ENCODE data around the gene PDE4D.

Gene PDE4D

DNA sequence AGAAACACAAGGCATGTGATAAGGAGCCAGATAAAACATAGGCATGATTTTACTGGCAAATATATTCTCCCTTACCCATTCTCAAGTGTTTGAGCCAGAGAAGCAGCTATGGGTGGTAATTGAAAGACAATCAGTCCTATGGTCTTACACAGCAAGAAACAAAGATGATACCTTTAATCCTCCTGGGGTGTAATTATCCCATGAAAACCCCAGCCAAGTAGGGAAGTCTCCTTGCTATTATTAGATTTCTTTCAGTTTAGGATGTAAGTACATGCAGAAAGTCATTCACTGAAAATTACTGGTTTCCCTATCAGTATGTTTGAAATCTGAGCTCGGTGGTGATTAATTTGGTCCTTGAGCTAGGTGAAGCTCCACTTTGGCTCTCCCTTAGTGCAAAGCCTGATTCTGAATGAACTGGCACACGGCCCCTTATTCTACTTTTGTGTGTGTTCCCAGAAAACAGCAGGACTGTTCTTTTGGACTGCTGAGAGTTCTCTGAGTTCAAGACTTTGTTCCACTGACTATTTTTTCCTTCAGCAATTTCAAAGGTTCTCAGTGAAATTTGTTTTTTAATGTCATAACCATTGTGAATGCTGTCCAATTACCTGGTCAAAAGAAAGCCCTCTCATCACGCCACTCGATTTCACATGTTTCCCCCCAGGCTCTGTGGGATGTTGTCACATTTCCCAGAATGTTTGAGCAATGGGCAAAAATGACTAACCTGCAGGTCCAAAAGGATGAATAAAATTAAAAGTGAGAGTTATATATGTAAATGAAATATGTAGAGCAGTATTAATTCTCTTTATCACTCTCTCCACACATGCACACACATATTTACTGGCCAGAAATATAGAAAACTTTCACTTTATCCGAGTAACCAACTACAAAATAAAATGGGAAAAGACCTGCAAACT, 967.6 kb downstream of the PDE4D start:
- DNase-seq (ENCODE audit: low spot score) = no peak

DNA sequence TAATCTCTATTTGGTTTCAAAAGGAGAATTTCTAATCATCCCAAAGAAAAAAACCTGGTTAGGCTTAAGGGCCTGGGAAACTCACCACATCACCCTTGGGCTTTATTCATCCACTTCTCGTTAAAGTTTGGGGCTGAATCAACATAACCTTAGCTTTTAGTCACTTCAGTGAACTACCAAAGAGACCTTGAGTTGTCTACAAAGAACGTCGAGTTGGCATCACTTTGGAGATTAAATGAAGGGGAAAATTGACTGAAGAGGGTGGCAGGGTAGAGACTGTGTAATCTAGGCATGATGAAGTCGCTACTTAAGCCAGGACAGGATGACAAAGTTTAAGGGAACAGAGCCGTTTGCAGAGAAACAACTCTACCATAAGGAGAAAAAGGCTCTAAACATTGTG, 969.2 kb downstream of the PDE4D start:
- no peak for DNase-seq (ENCODE audit: low spot score)

DNA sequence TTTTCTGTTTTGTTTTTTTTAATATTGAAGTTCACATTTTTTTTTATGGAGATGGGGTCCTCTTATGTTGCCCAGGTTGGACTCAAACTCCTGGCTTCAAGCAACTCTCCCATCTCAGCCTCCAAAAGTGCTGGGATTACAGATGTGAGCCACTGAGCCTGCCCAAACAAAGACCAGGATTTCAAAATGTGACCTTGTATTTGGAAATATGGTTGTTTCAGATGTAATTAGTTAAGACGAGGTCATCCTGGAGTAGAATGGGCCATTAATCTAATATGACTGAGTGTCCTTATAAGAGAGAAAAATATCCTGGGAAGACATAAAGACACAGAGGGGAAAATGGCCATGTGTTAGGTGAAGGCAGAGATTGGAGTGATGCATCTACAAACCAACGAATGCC, 970.2 kb downstream of the PDE4D start:
- no peak for DNase-seq (ENCODE audit: low spot score)

DNA sequence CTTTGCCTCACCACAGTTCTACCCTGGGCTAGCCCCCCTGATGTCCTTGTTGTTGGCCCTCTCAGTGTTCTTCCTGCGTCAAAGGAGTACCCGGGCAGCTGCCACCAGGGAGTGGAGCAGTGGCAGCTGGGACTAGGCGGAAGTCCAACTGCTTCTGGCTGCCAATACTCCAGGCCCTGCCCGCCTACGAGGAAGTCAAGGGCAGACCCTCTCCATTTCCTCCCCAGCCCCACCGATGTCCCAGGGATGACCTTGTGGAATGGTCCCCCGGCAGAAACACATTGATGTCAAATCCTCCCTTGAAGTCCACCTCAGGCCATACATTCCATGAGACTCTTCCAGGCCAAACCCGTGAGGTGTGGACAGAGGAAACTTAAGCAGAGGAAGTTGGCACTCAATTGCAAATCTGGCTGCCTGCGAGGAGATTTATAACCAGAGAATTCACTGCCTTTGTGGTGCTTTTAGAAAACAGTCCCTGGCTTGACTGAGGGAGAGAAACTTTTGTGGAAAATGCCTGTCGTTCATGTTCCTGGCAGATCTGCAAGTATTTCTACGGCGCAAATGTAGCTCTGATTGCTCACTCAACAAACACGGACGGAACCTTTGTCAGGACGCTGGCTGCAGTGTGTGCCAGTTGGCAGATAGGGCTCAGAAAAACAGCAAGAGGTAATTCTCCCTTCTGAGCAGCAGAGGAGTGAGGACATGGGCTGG, 970.9 kb downstream of the PDE4D start:
- no peak for DNase-seq (ENCODE audit: low spot score)

DNA sequence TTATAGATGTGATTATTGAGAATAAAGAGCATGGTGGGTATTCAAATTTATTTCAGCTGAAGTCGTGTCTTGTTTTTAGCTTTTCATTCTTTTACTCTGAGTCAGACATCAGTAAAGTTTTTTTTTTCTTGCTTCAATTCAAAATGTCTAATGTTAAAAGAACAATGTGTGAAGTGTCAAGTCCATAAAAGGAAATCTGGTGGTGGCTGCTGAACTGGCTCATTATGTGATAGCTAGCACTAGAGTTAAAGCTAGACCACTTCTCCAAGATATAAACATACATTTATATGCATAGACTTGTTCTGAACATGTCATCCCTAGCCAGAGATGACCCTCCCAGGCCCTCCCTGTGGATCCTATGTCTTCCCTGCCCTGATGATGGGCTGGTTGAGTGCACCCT, 972.4 kb downstream of the PDE4D start:
- peak; percentile 60 for DNase-seq (ENCODE audit: low spot score)

DNA sequence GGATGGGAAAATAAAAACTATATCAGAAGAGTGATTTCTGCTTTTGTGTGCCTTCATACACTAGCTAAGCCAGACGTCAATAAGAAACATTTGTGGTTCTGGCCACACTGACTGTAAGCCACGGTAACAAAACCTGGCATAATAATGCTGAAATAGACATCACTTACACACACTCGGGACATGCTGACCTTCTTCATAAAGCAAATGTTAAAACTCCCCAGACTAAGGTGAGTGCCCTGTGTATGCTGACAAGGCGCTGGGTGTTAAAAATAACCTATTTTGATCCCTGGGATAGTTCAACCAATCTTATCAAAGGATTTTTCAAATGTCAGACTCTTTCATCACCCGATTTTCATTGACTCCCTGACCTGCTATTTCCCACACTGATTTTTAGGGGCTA, 973.7 kb downstream of the PDE4D start:
- no peak for DNase-seq (ENCODE audit: low spot score)

Data from kidney capillary endothelial cell (primary cell).